ENCODE data around the gene PRKCA.

DNA sequence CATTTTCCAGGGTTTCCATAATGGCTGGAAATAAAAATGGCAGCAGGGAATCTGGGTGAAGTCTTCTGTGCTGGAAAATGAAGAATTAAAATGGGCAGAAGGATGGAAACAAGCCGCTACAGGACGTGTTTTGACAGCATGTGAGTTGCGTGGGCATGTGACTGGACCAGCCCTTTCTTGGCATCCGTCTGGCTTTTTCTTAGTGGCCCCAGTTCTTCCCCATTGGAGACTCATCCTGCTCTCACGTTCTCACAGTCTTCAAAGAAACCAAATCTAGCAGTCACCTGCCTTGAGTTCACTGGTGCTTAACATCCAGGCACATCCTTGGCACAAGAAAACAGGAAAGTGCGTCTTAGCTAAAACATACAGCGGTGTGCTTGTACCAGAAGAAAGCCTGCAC lies 352.4 kb downstream of the PRKCA start:
- TF ChIP-seq GATA3 (IDR thresholded peaks at IDR 0.05; ENCODE audit: low read depth, low read length) (no peak), GATA2 (IDR thresholded peaks at IDR 0.05; ENCODE audit: low read depth, low read length) (no peak)

All from SH-SY5Y (cell line).